HG03571 (cell line): ENCODE measurements around the gene GJA1.
"Not testable (repeated sequence)": the region's sequence is repeated elsewhere in the genome, so short reads cannot be mapped to it uniquely, and the experiment has no call there.

Experiments
- ATAC-seq: cut with Tn5 transposase; IDR thresholded peaks from one replicate; pipeline ENCODE4 v1.9.1; 2021; ENCODE audit not compliant: unreplicated experiment

GJA1 gene

GRCh38 chr6:121435444-121436069 lies at the start of gene GJA1:
Gene GJA1 (plus strand): TSS chr6:121435646. CDS start chr6:121446848, 11,202 bp downstream.
- no peak for ATAC-seq

- not testable (repeated sequence) for ATAC-seq
Observed at GRCh38 chr6:121386551-121386950, 48.9 kb upstream of the GJA1 start.

GRCh38 chr6:121389419-121389818 lies 46.0 kb upstream of the GJA1 start:
- no peak for ATAC-seq

GRCh38 chr6:121393731-121394505 lies 41.5 kb upstream of the GJA1 start:
- ATAC-seq, result no peak

GRCh38 chr6:121395736-121396135 lies 39.7 kb upstream of the GJA1 start:
- no peak for ATAC-seq

GRCh38 chr6:121397188-121397587 lies 38.3 kb upstream of the GJA1 start:
- not testable (repeated sequence) for ATAC-seq

- no peak for ATAC-seq
Observed at GRCh38 chr6:121398127-121398526, 37.3 kb upstream of the GJA1 start.

- ATAC-seq, result no peak
Observed at GRCh38 chr6:121399966-121400365, 35.5 kb upstream of the GJA1 start.

GRCh38 chr6:121403964-121404363 lies 31.5 kb upstream of the GJA1 start:
- ATAC-seq, result no peak

- ATAC-seq, result no peak
Observed at GRCh38 chr6:121405306-121405705, 30.1 kb upstream of the GJA1 start.

- ATAC-seq, result no peak
Observed at GRCh38 chr6:121408321-121408720, 27.1 kb upstream of the GJA1 start.

GRCh38 chr6:121413879-121414278 lies 21.6 kb upstream of the GJA1 start:
- ATAC-seq, result no peak

- ATAC-seq, result no peak
Observed at GRCh38 chr6:121418346-121418745, 17.1 kb upstream of the GJA1 start.

- ATAC-seq, result no peak
Observed at GRCh38 chr6:121426686-121427085, 8.8 kb upstream of the GJA1 start.

GRCh38 chr6:121428872-121429756 lies 6.3 kb upstream of the GJA1 start:
- ATAC-seq, result no peak

GRCh38 chr6:121430514-121431460 lies 4.7 kb upstream of the GJA1 start:
- ATAC-seq, result no peak

- ATAC-seq, result not testable (repeated sequence)
Observed at GRCh38 chr6:121431776-121432175, 3.7 kb upstream of the GJA1 start.

- ATAC-seq, result no peak
Observed at GRCh38 chr6:121434037-121434770, 1.2 kb upstream of the GJA1 start.

GRCh38 chr6:121436274-121436857 lies 920 bp downstream of the GJA1 start:
- no peak for ATAC-seq
